Measurements from ENCODE around the gene AK8. TPM values are rescaled to one million over a fixed set of nuclear protein-coding genes. Genes with fewer than 3 reads are reported as not detected.

AK8 gene
- total and polyA plus RNA-seq, 2 experiments from 2014 or later, result 0.14 to 0.78 TPM

GRCh38 chr9:132813115-132813771, 64.8 kb downstream of the AK8 start:
- Histone ChIP-seq H3K27me3 (ENCODE audit: insufficient read depth) (no peaks in the 10 kb centered on the region), H3K4me3 (no peak overlapping the region), H3K9me2 (ENCODE audit: insufficient read depth) (no peaks in the 10 kb centered on the region), H2AFZ (no peak overlapping the region), H3F3A (replicated peaks; ENCODE audit: low read depth) (no peaks in the 10 kb centered on the region), H3K27ac (ENCODE audit: low read depth) (no peak overlapping the region), H3K79me2 (replicated peaks; ENCODE audit: insufficient read depth) (no peaks in the 10 kb centered on the region), H3K4me1 (ENCODE audit: insufficient read depth) (no peaks in the 10 kb centered on the region), H4K20me1 (replicated peaks; ENCODE audit: insufficient read depth) (no peaks in the 10 kb centered on the region), H3K36me3 (ENCODE audit: insufficient read depth) (no peaks in the 10 kb centered on the region), H3K4me2 (no peak overlapping the region)
- Mint-ChIP-seq H3K4me3 (no peak overlapping the region), H3K9me3 (no peaks in the 10 kb centered on the region), H3K27ac (no peak overlapping the region), H3K36me3 (ENCODE audit: low read depth) (no peaks in the 10 kb centered on the region), H3K4me1 (peaks cover 6% of the 10 kb centered on the region), H3K27me3 (ENCODE audit: insufficient read depth, low read depth, poor library complexity) (peaks cover 10% of the 10 kb centered on the region)
- DNase-seq (ENCODE audit: low spot score) (no peak), ATAC-seq (no peak)
- TF ChIP-seq ETS1 (IDR thresholded peaks at IDR 0.05), result no peak
- no peak for TF ChIP-seq CTCF (conservative IDR thresholded peaks at IDR 0.05; ENCODE audit: low read depth in 2 of 2)
- TF ChIP-seq ZNF331 (CRISPR knock-in tag; IDR thresholded peaks at IDR 0.05; ENCODE audit: low read depth), result no peak
- no peak for TF ChIP-seq ZNF462 (CRISPR knock-in tag; IDR thresholded peaks at IDR 0.05)
- no peak for TF ChIP-seq STAT1 (IDR thresholded peaks at IDR 0.05; ENCODE audit: unreplicated experiment)
- TF ChIP-seq ZNF114 (CRISPR knock-in tag; IDR thresholded peaks at IDR 0.05), result no peak
- no peak for TF ChIP-seq EZH2 (IDR thresholded peaks at IDR 0.05; ENCODE audit: low read depth, unreplicated experiment)
- no peak for TF ChIP-seq EZH2phosphoT487 (IDR thresholded peaks at IDR 0.05; ENCODE audit: unreplicated experiment)
- TF ChIP-seq NANOG (IDR thresholded peaks at IDR 0.05; ENCODE audit: borderline replicate concordance), result no peak
- no peak for TF ChIP-seq REST (IDR thresholded peaks at IDR 0.05; ENCODE audit: unreplicated experiment)
- TF ChIP-seq JUNB (IDR thresholded peaks at IDR 0.05; ENCODE audit: unreplicated experiment), result no peak
- no peak for TF ChIP-seq POLR2AphosphoS5 (IDR thresholded peaks at IDR 0.05; ENCODE audit: low read depth)
- TF ChIP-seq CREB1 (CRISPR knock-in tag; IDR thresholded peaks at IDR 0.05; ENCODE audit: low read depth), result no peak

All from GM23338 (cell line).